WTC11 (cell line): ENCODE data around the gene ZMYND8. TPM values are rescaled to one million over a fixed set of nuclear protein-coding genes. Genes with fewer than 3 reads are reported as not detected.

ENCODE experiments used
- ATAC-seq: fragments of 200-7000 bp; cut with Tn5 transposase; 2 replicates; pipeline ENCODE4 v1.10.0; 2021; ENCODE audit warnings: mild to moderate bottlenecking, moderate library complexity
- CTCF ChIA-PET: fragments of 300-600 bp; sonication (Branson Sonifier 250); formaldehyde crosslinking; loops from one replicate; lab custom pipeline; 2021; ENCODE audit warnings: antibody characterized with exemption; lab: Charles Lee
- POLR2A ChIA-PET: fragments of 350-600 bp; sonication (Branson Sonifier 250); formaldehyde crosslinking; loops from one replicate; lab custom pipeline; 2021; ENCODE audit warnings: antibody characterized with exemption; lab: Charles Lee
- DNase-seq: peaks from one replicate; pipeline ENCODE4 v3.0.0; 2021; ENCODE audit warnings: low spot score
- H3K27ac Mint-ChIP-seq: 2 replicates; pipeline ENCODE4 v1.8.0; 2021; ENCODE audit warnings: mixed read lengths
- H3K27me3 Mint-ChIP-seq: 2 replicates; pipeline ENCODE4 v1.8.0; 2021; ENCODE audit warnings: low read depth, mild to moderate bottlenecking, moderate library complexity, mixed read lengths
- H3K36me3 Mint-ChIP-seq: 2 replicates; pipeline ENCODE4 v1.8.0; 2021; ENCODE audit warnings: mixed read lengths
- H3K4me1 Mint-ChIP-seq: 2 replicates; pipeline ENCODE4 v1.8.0; 2022; ENCODE audit warnings: mixed read lengths
- H3K4me3 Mint-ChIP-seq: 2 replicates; pipeline ENCODE4 v1.8.0; 2021; ENCODE audit warnings: mild to moderate bottlenecking, moderate library complexity, mixed read lengths
- H3K9me3 Mint-ChIP-seq: 2 replicates; pipeline ENCODE4 v1.8.0; 2021; ENCODE audit warnings: mixed read lengths
- ATF3 ChIP-seq: sonication (generic); formaldehyde crosslinking; conservative IDR thresholded peaks from 2 replicates; pipeline ENCODE4 v1.8.1; 2022; ENCODE audit warnings: mild to moderate bottlenecking, missing genetic modification reagents
- ELF4 ChIP-seq: sonication (generic); formaldehyde crosslinking; IDR thresholded peaks from 2 replicates; pipeline ENCODE4 v1.8.1; 2022; ENCODE audit warnings: low read depth, mild to moderate bottlenecking, moderate library complexity, missing genetic modification reagents
- GRHL2 ChIP-seq: fragments of 250-450 bp; sonication (Bioruptor Pico); IDR thresholded peaks from 2 replicates; pipeline ENCODE4 v1.8.0; 2022; ENCODE audit warnings: mild to moderate bottlenecking, moderate library complexity; ENCODE audit not compliant: insufficient replicate concordance, severe bottlenecking
- HMGXB4 ChIP-seq: sonication (generic); formaldehyde crosslinking; IDR thresholded peaks from 2 replicates; pipeline ENCODE4 v1.8.1; 2023; ENCODE audit warnings: mild to moderate bottlenecking, moderate library complexity, missing genetic modification reagents
- IRF2 ChIP-seq: sonication (generic); formaldehyde crosslinking; IDR thresholded peaks from 2 replicates; pipeline ENCODE4 v1.8.0; 2022; ENCODE audit warnings: low read depth, missing genetic modification reagents, borderline replicate concordance
- JUN ChIP-seq: sonication (generic); formaldehyde crosslinking; IDR thresholded peaks from 2 replicates; pipeline ENCODE4 v1.8.0; 2023; ENCODE audit warnings: mild to moderate bottlenecking, missing genetic modification reagents
- KAT7 ChIP-seq: sonication (generic); formaldehyde crosslinking; IDR thresholded peaks from 2 replicates; pipeline ENCODE4 v1.8.1; 2023; ENCODE audit warnings: missing genetic modification reagents, mild to moderate bottlenecking, borderline replicate concordance
- MXD4 ChIP-seq: fragments of 250-450 bp; sonication (Bioruptor Pico); IDR thresholded peaks from 2 replicates; pipeline ENCODE4 v1.8.0; 2021; ENCODE audit warnings: mild to moderate bottlenecking, moderate library complexity, borderline replicate concordance
- NFATC4 ChIP-seq: fragments of 250-450 bp; sonication (Bioruptor Pico); IDR thresholded peaks from 2 replicates; pipeline ENCODE4 v1.9.0; 2021; ENCODE audit warnings: mild to moderate bottlenecking
- NFYB ChIP-seq: sonication (generic); formaldehyde crosslinking; conservative IDR thresholded peaks from 2 replicates; pipeline ENCODE4 v1.8.0; 2022; ENCODE audit warnings: low read depth, missing genetic modification reagents
- RORB ChIP-seq: fragments of 250-450 bp; sonication (Bioruptor Pico); IDR thresholded peaks from 2 replicates; pipeline ENCODE4 v1.9.0; 2021; ENCODE audit warnings: mild to moderate bottlenecking
- ZNF121 ChIP-seq: sonication (generic); formaldehyde crosslinking; IDR thresholded peaks from 2 replicates; pipeline ENCODE4 v1.8.0; 2023; ENCODE audit warnings: missing genetic modification reagents
- ZNF416 ChIP-seq: fragments of 250-450 bp; sonication (Bioruptor Pico); IDR thresholded peaks from 2 replicates; pipeline ENCODE4 v1.9.0; 2021; ENCODE audit warnings: mild to moderate bottlenecking, inconsistent platforms
- total RNA-seq: library from RNA; stranded (reverse); gene quantifications from 3 replicates; pipeline ENCODE4 v1.2.3, GENCODE V29; 2021
- TF ChIP-seq, protein P1 (sequence below): fragments of 250-450 bp; sonication (Bioruptor Pico); IDR thresholded peaks from 2 replicates; pipeline ENCODE4 v1.9.0; 2021; ENCODE audit warnings: moderate library complexity, mild to moderate bottlenecking, inconsistent platforms, borderline replicate concordance
- TF ChIP-seq, protein P2 (sequence below): sonication (generic); formaldehyde crosslinking; IDR thresholded peaks from 2 replicates; pipeline ENCODE4 v1.8.0; 2022; ENCODE audit warnings: missing genetic modification reagents
- TF ChIP-seq, protein P3 (sequence below): sonication (generic); formaldehyde crosslinking; IDR thresholded peaks from 2 replicates; pipeline ENCODE4 v1.8.1; 2023; ENCODE audit warnings: mild to moderate bottlenecking, missing genetic modification reagents, moderate library complexity

The ZMYND8 gene
- total RNA-seq, 1 experiment from 2014 or later, result 114 TPM

DNA sequence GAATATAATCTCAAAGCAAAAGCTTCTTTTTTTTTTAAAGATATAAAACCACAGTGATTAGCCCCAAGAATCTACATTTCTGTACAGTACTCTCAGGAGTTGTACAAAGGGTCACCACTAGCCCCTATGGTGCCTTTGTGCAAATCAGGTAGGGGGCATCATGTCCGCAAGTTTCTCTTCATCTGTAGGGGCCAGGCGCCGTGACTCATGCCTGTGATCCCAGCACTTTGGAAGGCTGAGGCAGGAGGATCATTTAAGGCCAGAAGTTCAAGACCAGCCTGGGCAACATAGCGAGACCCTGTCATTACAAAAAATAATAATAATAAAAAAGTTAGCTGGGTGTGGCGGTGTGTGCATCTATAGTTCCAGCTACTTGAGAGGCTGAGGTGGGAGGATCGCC lies 63.9 kb downstream of the ZMYND8 start:
- H3K27ac Mint-ChIP-seq, result no peak overlapping the region
- CTCF ChIA-PET, result interaction anchor here (1.6 kb wide), 1 partner anchor 19 kb away, joined by 4 read pairs; no protein-coding TSS in a partner anchor
- peaks cover 86% of the 10 kb centered on the region for H3K36me3 Mint-ChIP-seq
- no peaks in the 10 kb centered on the region for H3K9me3 Mint-ChIP-seq
- ATAC-seq, result no peak; the same call in 1 of the 2 replicates
- POLR2A ChIA-PET, result no interaction called here
- H3K27me3 Mint-ChIP-seq, result no peaks in the 10 kb centered on the region
- TF ChIP-seq ZNF121 (CRISPR knock-in tag) (peak; percentile 75; the same call in 1 of the 2 replicates), NFYB (CRISPR knock-in tag) (no peak), KAT7 (no peak), ELF4 (CRISPR knock-in tag) (no peak)
- H3K4me3 Mint-ChIP-seq, result no peak overlapping the region
- no peak for DNase-seq
- H3K4me1 Mint-ChIP-seq, result peaks cover 28% of the 10 kb centered on the region

- H3K36me3 Mint-ChIP-seq, result peaks cover 85% of the 10 kb centered on the region
- H3K9me3 Mint-ChIP-seq, result no peaks in the 10 kb centered on the region
- POLR2A ChIA-PET, result no interaction called here
- H3K27me3 Mint-ChIP-seq, result no peaks in the 10 kb centered on the region
- peaks cover 21% of the 10 kb centered on the region for H3K4me1 Mint-ChIP-seq
- TF ChIP-seq ATF3 (CRISPR knock-in tag), result no peak
- no peak for TF ChIP-seq ZNF416
- no peak for TF ChIP-seq HMGXB4 (CRISPR knock-in tag)
- TF ChIP-seq, protein P1, sequence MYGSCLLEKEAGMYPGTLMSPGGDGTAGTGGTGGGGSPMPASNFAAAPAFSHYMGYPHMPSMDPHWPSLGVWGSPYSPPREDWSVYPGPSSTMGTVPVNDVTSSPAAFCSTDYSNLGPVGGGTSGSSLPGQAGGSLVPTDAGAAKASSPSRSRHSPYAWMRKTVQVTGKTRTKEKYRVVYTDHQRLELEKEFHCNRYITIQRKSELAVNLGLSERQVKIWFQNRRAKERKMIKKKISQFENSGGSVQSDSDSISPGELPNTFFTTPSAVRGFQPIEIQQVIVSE (CRISPR knock-in tag), result no peak
- no peak for TF ChIP-seq GRHL2
- no peak for TF ChIP-seq JUN
- TF ChIP-seq, protein P2, sequence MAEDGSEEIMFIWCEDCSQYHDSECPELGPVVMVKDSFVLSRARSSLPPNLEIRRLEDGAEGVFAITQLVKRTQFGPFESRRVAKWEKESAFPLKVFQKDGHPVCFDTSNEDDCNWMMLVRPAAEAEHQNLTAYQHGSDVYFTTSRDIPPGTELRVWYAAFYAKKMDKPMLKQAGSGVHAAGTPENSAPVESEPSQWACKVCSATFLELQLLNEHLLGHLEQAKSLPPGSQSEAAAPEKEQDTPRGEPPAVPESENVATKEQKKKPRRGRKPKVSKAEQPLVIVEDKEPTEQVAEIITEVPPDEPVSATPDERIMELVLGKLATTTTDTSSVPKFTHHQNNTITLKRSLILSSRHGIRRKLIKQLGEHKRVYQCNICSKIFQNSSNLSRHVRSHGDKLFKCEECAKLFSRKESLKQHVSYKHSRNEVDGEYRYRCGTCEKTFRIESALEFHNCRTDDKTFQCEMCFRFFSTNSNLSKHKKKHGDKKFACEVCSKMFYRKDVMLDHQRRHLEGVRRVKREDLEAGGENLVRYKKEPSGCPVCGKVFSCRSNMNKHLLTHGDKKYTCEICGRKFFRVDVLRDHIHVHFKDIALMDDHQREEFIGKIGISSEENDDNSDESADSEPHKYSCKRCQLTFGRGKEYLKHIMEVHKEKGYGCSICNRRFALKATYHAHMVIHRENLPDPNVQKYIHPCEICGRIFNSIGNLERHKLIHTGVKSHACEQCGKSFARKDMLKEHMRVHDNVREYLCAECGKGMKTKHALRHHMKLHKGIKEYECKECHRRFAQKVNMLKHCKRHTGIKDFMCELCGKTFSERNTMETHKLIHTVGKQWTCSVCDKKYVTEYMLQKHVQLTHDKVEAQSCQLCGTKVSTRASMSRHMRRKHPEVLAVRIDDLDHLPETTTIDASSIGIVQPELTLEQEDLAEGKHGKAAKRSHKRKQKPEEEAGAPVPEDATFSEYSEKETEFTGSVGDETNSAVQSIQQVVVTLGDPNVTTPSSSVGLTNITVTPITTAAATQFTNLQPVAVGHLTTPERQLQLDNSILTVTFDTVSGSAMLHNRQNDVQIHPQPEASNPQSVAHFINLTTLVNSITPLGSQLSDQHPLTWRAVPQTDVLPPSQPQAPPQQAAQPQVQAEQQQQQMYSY, result no peak
- no peak for TF ChIP-seq MXD4 (CRISPR knock-in tag)
- TF ChIP-seq NFATC4 (CRISPR knock-in tag), result no peak
- TF ChIP-seq, protein P3, sequence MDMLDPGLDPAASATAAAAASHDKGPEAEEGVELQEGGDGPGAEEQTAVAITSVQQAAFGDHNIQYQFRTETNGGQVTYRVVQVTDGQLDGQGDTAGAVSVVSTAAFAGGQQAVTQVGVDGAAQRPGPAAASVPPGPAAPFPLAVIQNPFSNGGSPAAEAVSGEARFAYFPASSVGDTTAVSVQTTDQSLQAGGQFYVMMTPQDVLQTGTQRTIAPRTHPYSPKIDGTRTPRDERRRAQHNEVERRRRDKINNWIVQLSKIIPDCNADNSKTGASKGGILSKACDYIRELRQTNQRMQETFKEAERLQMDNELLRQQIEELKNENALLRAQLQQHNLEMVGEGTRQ (CRISPR knock-in tag), result no peak
- TF ChIP-seq RORB (CRISPR knock-in tag), result no peak
- TF ChIP-seq IRF2 (CRISPR knock-in tag), result no peak
- CTCF ChIA-PET, result no interaction called here
- no peak for DNase-seq
- no peak overlapping the region for H3K4me3 Mint-ChIP-seq
- H3K27ac Mint-ChIP-seq, result peak overlapping the region; percentile 21; the same call in 1 of the 2 replicates
- no peak for ATAC-seq
These were observed 65.7 kb downstream of the ZMYND8 start for GRCh38 chr20:47290666-47291430.
